HepG2 (cell line): ENCODE data around the gene BRCA1. TPM values are rescaled to one million over a fixed set of nuclear protein-coding genes. Genes with fewer than 3 reads are reported as not detected.

Source experiments
- ATAC-seq: fragments of 200-7000 bp; cut with Tn5 transposase; 3 replicates; pipeline ENCODE4 v1.9.1; 2020; ENCODE audit warnings: mild to moderate bottlenecking, moderate library complexity
- BruUV-seq: library from RNA; stranded (reverse); fragments of 400-500 nt; replicated peaks from 2 replicates; lab custom pipeline; 2021; lab: Mats Ljungman, UMichigan
- CTCF ChIA-PET: fragments of 300-600 bp; formaldehyde crosslinking; extraction: SDS; loops from one replicate; lab custom pipeline; 2021; ENCODE audit warnings: low total read pairs, inconsistent platforms, low intra/inter-chr PET ratio; lab: Yijun Ruan, JAX
- POLR2A ChIA-PET: fragments of 350-600 bp; sonication (Branson Sonifier 250); formaldehyde crosslinking; loops from one replicate; lab custom pipeline; 2020; ENCODE audit warnings: antibody characterized with exemption, inconsistent platforms; lab: Yijun Ruan, JAX
- DNase-seq: peaks from one replicate; pipeline ENCODE4 v3.0.0-alpha.2; 2015; ENCODE audit warnings: low spot score
- FAIRE-seq: peaks from 3 replicates; lab custom pipeline; 2011; peaks lifted over from hg19 to GRCh38; lab: Jason Lieb, UNC
- H2AFZ ChIP-seq: one replicate; pipeline ENCODE4 v1.6.1; 2011; ENCODE audit warnings: low read length, inconsistent platforms
- H3K27ac ChIP-seq: fragments of 300-600 bp; 3 replicates; pipeline ENCODE4 v1.8.0; 2011; ENCODE audit warnings: mixed run types, mild to moderate bottlenecking, mixed read lengths, low read length, inconsistent platforms; ENCODE audit not compliant: insufficient read depth; ENCODE audit errors: extremely low read length
- H3K27me3 ChIP-seq, 2 experiments: fragments of 200-600 bp in 1 of 2; 2 replicates in 1 of 2; 3 replicates in 1 of 2; pipeline versions ENCODE4 v1.6.0 to v1.8.0; 2011; ENCODE audit warnings: low read length in 2 of 2, mild to moderate bottlenecking in 2 of 2, moderate library complexity in 2 of 2, inconsistent platforms in 1 of 2; ENCODE audit not compliant: insufficient read depth in 2 of 2, control insufficient read depth in 1 of 2
- H3K36me3 ChIP-seq, 2 experiments: fragments of 200-600 bp in 1 of 2; replicated peaks in 1 of 2; 2 replicates in 1 of 2; 3 replicates in 1 of 2; pipeline versions ENCODE4 v1.5.1 to v1.8.0; 2011; ENCODE audit warnings: low read length in 2 of 2, inconsistent platforms in 1 of 2; ENCODE audit not compliant: insufficient read depth in 2 of 2, control insufficient read depth in 1 of 2
- H3K4me1 ChIP-seq: 2 replicates; pipeline ENCODE4 v1.5.1; 2012; ENCODE audit warnings: low read length, inconsistent platforms; ENCODE audit not compliant: insufficient read depth
- H3K4me2 ChIP-seq: 2 replicates; pipeline ENCODE4 v1.6.0; 2011; ENCODE audit warnings: low read depth, low read length, inconsistent platforms
- H3K4me3 ChIP-seq, 3 experiments: fragments of 200-600 bp in 1 of 3; sonication (generic), shearing (Covaris generic) in 1 of 3; replicated peaks in 1 of 3; 2 replicates each; pipeline ENCODE4 v1.5.1; 2011 to 2016; ENCODE audit warnings: low read length in 3 of 3, inconsistent platforms in 2 of 3, low read depth in 2 of 3, mild to moderate bottlenecking in 2 of 3, control low read depth in 1 of 3, mixed read lengths in 1 of 3; ENCODE audit not compliant: insufficient read depth in 1 of 3
- H3K79me2 ChIP-seq: one replicate; pipeline ENCODE4 v1.6.1; 2011; ENCODE audit warnings: low read length, inconsistent platforms; ENCODE audit not compliant: insufficient read depth
- H3K9ac ChIP-seq: 2 replicates; pipeline ENCODE4 v1.6.0; 2011; ENCODE audit warnings: mild to moderate bottlenecking, low read depth, low read length, inconsistent platforms; ENCODE audit not compliant: insufficient read depth
- H3K9me3 ChIP-seq: 2 replicates; pipeline ENCODE4 v1.5.1; 2012; ENCODE audit warnings: mild to moderate bottlenecking, low read length
- H4K20me1 ChIP-seq: 2 replicates; pipeline ENCODE4 v1.6.0; 2011; ENCODE audit warnings: inconsistent platforms, mild to moderate bottlenecking, low read length, moderate library complexity; ENCODE audit not compliant: insufficient read depth
- ATF7-NPFF ChIP-seq: sonication (generic); formaldehyde crosslinking; IDR thresholded peaks from 2 replicates; pipeline ENCODE4 v1.8.1; 2023; ENCODE audit warnings: mild to moderate bottlenecking, low read depth, missing genetic modification reagents, moderate library complexity
- KAT7 ChIP-seq: IDR thresholded peaks from 2 replicates; pipeline ENCODE4 v1.6.1; 2018; ENCODE audit warnings: borderline replicate concordance, missing compliant biosample characterization
- SNRNP70 ChIP-seq: fragments of 200-400 bp; formaldehyde crosslinking; IDR thresholded peaks from 2 replicates; pipeline ENCODE4 v1.6.1; 2017; ENCODE audit warnings: mild to moderate bottlenecking, low read depth, low read length, moderate library complexity
- TBL1XR1 ChIP-seq: fragments of 150-350 bp; IDR thresholded peaks from 2 replicates; pipeline ENCODE4 v1.6.1; 2014; ENCODE audit warnings: borderline replicate concordance, low read length; ENCODE audit not compliant: partially characterized antibody
- U2AF2 ChIP-seq: fragments of 200-400 bp; formaldehyde crosslinking; IDR thresholded peaks from 2 replicates; pipeline ENCODE4 v1.6.1; 2017; ENCODE audit warnings: low read depth, mild to moderate bottlenecking, low read length
- ZNF572 ChIP-seq: sonication (generic); formaldehyde crosslinking; IDR thresholded peaks from 2 replicates; pipeline ENCODE4 v1.5.1; 2020; ENCODE audit warnings: mild to moderate bottlenecking, missing genetic modification reagents
- WGBS: methylation state at CpG from one replicate; pipeline ENCODE4 v1.1.6; 2017; ENCODE audit warnings: low lambda C conversion rate; 5-methylcytosine and 5-hydroxymethylcytosine counted together
- in situ Hi-C: cut with HindIII; loops from 2 replicates; pipeline ENCODE4 v1.10.0; 2017; ENCODE audit warnings: low pct_unique_long_range_greater_than_20kb; ENCODE audit not compliant: extremely low pct_ligation_motif_present
- intact Hi-C: fragments of 100-400 bp; cut with micrococcal nuclease; formaldehyde crosslinking; loops from one replicate; pipeline ENCODE4 v1.10.0; 2022; ENCODE audit not compliant: unreplicated experiment
- polyA plus RNA-seq, 8 experiments: library from polyadenylated mRNA; depleted of rRNA in 3 of 8; stranded (reverse) in 7 of 8; unstranded in 1 of 8; fragments of >200 nt; fragmentation: Illumina TruSeq in 4 of 8; extraction: Trizol in 4 of 8; gene quantifications; 2 replicates each; pipeline versions ENCODE4 v1.2.1 to v1.2.3, GENCODE V29; 2011 to 2016; ENCODE audit warnings: low read depth in 4 of 8, missing spikeins in 1 of 8, mixed read lengths in 1 of 8; ENCODE audit not compliant: insufficient read depth in 1 of 8
- total RNA-seq, 5 experiments: library from RNA; depleted of rRNA; stranded (reverse); fragments of >200 nt; fragmentation: Illumina TruSeq; extraction: Trizol; gene quantifications; 2 replicates each; pipeline ENCODE4 v1.2.3, GENCODE V29; 2016; ENCODE audit warnings: low read depth in 1 of 5
- TF ChIP-seq, protein P1 (sequence below): sonication (generic); formaldehyde crosslinking; IDR thresholded peaks from 2 replicates; pipeline ENCODE4 v1.5.0; 2020; ENCODE audit warnings: mild to moderate bottlenecking, missing genetic modification reagents
- TF ChIP-seq, protein P2 (sequence below): sonication (generic); formaldehyde crosslinking; conservative IDR thresholded peaks from 2 replicates; pipeline ENCODE4 v1.5.0; 2020; ENCODE audit warnings: missing genetic modification reagents
- TF ChIP-seq, protein P3 (sequence below): sonication (generic); formaldehyde crosslinking; IDR thresholded peaks from 2 replicates; pipeline ENCODE4 v1.5.1; 2020; ENCODE audit warnings: mild to moderate bottlenecking, missing genetic modification reagents

Gene BRCA1
- total and polyA plus RNA-seq, 2 of the 13 experiments (the other 11 are each of a cell fraction or from before 2014, with no cell fraction given), result 13.3 to 37.5 TPM

DNA sequence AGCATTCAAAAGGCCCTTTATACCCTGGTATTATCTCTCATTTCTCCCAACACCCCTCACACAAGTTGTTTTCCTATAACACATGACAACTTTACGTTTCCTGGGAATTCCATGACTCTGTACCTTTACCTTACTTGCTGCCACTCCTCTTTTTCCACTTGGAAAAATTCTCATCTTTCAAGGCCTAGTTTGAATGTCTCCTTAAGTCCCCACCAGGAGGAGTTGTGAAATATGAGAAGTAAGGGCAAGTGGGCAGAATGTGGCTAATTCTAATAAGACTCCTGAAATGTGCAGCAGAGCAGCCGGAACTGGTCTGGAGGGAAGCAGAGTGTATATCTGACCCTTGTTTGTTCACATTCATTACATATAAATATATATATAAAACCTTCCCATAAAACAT is 39.7 kb downstream of the BRCA1 start:
- ATAC-seq (no peak), DNase-seq (peak; percentile 9), FAIRE-seq (no peak)
- Histone ChIP-seq H3K36me3 (peaks cover 6 to 22% of the 10 kb centered on the region in 2 experiments), H3K4me2 (no peak overlapping the region), H3K79me2 (no peaks in the 10 kb centered on the region), H3K27me3 (no peaks in the 10 kb centered on the region), H3K27ac (no peak overlapping the region), H2AFZ (no peak overlapping the region), H3K4me1 (no peaks in the 10 kb centered on the region), H3K4me3 (no peak overlapping the region), H4K20me1 (no peaks in the 10 kb centered on the region), H3K9ac (no peak overlapping the region), H3K9me3 (no peaks in the 10 kb centered on the region)
- ChIA-PET CTCF (no interaction called here), POLR2A (no interaction called here)
- BruUV-seq, result no TSS peak
- in situ Hi-C loops, result no loop called here
- TF ChIP-seq ATF7-NPFF (no peak), KAT7 (CRISPR knock-in tag) (no peak), ZNF572 (CRISPR knock-in tag) (no peak), TBL1XR1 (no peak), U2AF2 (no peak), SNRNP70 (no peak)
- TF ChIP-seq, protein P1, sequence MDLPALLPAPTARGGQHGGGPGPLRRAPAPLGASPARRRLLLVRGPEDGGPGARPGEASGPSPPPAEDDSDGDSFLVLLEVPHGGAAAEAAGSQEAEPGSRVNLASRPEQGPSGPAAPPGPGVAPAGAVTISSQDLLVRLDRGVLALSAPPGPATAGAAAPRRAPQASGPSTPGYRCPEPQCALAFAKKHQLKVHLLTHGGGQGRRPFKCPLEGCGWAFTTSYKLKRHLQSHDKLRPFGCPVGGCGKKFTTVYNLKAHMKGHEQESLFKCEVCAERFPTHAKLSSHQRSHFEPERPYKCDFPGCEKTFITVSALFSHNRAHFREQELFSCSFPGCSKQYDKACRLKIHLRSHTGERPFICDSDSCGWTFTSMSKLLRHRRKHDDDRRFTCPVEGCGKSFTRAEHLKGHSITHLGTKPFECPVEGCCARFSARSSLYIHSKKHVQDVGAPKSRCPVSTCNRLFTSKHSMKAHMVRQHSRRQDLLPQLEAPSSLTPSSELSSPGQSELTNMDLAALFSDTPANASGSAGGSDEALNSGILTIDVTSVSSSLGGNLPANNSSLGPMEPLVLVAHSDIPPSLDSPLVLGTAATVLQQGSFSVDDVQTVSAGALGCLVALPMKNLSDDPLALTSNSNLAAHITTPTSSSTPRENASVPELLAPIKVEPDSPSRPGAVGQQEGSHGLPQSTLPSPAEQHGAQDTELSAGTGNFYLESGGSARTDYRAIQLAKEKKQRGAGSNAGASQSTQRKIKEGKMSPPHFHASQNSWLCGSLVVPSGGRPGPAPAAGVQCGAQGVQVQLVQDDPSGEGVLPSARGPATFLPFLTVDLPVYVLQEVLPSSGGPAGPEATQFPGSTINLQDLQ (CRISPR knock-in tag), result no peak
- TF ChIP-seq, protein P2, sequence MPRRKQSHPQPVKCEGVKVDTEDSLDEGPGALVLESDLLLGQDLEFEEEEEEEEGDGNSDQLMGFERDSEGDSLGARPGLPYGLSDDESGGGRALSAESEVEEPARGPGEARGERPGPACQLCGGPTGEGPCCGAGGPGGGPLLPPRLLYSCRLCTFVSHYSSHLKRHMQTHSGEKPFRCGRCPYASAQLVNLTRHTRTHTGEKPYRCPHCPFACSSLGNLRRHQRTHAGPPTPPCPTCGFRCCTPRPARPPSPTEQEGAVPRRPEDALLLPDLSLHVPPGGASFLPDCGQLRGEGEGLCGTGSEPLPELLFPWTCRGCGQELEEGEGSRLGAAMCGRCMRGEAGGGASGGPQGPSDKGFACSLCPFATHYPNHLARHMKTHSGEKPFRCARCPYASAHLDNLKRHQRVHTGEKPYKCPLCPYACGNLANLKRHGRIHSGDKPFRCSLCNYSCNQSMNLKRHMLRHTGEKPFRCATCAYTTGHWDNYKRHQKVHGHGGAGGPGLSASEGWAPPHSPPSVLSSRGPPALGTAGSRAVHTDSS (CRISPR knock-in tag), result no peak
- TF ChIP-seq, protein P3, sequence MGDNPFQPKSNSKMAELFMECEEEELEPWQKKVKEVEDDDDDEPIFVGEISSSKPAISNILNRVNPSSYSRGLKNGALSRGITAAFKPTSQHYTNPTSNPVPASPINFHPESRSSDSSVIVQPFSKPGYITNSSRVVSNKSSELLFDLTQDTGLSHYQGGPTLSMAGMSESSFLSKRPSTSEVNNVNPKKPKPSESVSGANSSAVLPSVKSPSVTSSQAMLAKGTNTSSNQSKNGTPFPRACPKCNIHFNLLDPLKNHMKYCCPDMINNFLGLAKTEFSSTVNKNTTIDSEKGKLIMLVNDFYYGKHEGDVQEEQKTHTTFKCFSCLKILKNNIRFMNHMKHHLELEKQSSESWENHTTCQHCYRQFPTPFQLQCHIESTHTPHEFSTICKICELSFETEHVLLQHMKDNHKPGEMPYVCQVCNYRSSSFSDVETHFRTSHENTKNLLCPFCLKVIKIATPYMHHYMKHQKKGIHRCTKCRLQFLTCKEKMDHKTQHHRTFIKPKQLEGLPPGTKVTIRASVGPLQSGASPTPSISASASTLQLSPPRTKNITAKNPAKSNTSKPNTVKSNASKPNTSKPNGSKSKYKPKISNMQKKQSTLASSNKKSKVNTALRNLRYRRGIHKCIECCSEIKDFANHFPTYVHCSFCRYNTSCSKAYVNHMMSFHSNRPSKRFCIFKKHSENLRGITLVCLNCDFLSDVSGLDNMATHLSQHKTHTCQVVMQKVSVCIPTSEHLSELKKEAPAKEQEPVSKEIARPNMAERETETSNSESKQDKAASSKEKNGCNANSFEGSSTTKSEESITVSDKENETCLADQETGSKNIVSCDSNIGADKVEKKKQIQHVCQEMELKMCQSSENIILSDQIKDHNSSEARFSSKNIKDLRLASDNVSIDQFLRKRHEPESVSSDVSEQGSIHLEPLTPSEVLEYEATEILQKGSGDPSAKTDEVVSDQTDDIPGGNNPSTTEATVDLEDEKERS (CRISPR knock-in tag), result no peak
- intact Hi-C loops, result no loop called here
- 95% methylated on average over 2 of the region's 2 CpGs for WGBS
